Smooth muscle cell (in vitro differentiated cells): Measurements from ENCODE around the gene TP53RK. TPM values are rescaled to one million over a fixed set of nuclear protein-coding genes. Genes with fewer than 3 reads are reported as not detected.

ENCODE experiments used
- DNase-seq: peaks from one replicate; lab custom pipeline; 2025; ENCODE audit not compliant: unreplicated experiment; lab: John Stamatoyannopoulos, UW
- H2AFZ ChIP-seq: fragments of 200-600 bp; sonication (generic); 2 replicates; pipeline ENCODE4 v1.6.0; 2016; ENCODE audit warnings: antibody characterized with exemption, low read depth, mild to moderate bottlenecking
- H3F3A ChIP-seq: fragments of 200-600 bp; sonication (generic); 2 replicates; pipeline ENCODE4 v1.6.0; 2017; ENCODE audit warnings: antibody characterized with exemption, low read depth
- H3K27ac ChIP-seq: fragments of 200-600 bp; sonication (generic); 2 replicates; pipeline ENCODE4 v1.5.1; 2016; ENCODE audit warnings: low read depth, mild to moderate bottlenecking
- H3K27me3 ChIP-seq: fragments of 200-600 bp; sonication (generic); 2 replicates; pipeline ENCODE4 v1.6.1; 2016; ENCODE audit warnings: low read depth, mild to moderate bottlenecking
- H3K36me3 ChIP-seq: fragments of 200-600 bp; sonication (generic); 2 replicates; pipeline ENCODE4 v1.5.1; 2016; ENCODE audit warnings: low read depth
- H3K4me1 ChIP-seq: fragments of 200-600 bp; sonication (generic); 2 replicates; pipeline ENCODE4 v1.5.1; 2016; ENCODE audit warnings: low read depth
- H3K4me2 ChIP-seq: fragments of 200-600 bp; sonication (generic); 2 replicates; pipeline ENCODE4 v1.6.0; 2016; ENCODE audit warnings: mild to moderate bottlenecking
- H3K4me3 ChIP-seq: fragments of 200-600 bp; sonication (generic); 2 replicates; pipeline ENCODE4 v1.5.1; 2016; ENCODE audit warnings: mild to moderate bottlenecking
- H3K79me2 ChIP-seq: fragments of 200-600 bp; sonication (generic); 2 replicates; pipeline ENCODE4 v1.6.0; 2016; ENCODE audit warnings: low read depth, mild to moderate bottlenecking
- H3K9ac ChIP-seq: fragments of 200-600 bp; sonication (generic); 2 replicates; pipeline ENCODE4 v1.6.0; 2016; ENCODE audit warnings: low read depth
- H3K9me3 ChIP-seq: fragments of 200-600 bp; sonication (generic); replicated peaks from 2 replicates; pipeline ENCODE4 v1.5.1; 2016; ENCODE audit warnings: low read depth
- H4K20me1 ChIP-seq: fragments of 200-600 bp; sonication (generic); 2 replicates; pipeline ENCODE4 v1.6.0; 2016; ENCODE audit warnings: low read depth
- CTCF ChIP-seq: fragments of 200-600 bp; sonication (generic); IDR thresholded peaks from 2 replicates; pipeline ENCODE4 v1.5.1; 2017; ENCODE audit warnings: borderline replicate concordance, mild to moderate bottlenecking, antibody characterized with exemption; ENCODE audit not compliant: insufficient read depth, poor library complexity, severe bottlenecking
- WGBS: methylation state at CpG from one replicate; pipeline ENCODE4 v1.1.7; 2016; ENCODE audit warnings: low lambda C conversion rate; 5-methylcytosine and 5-hydroxymethylcytosine counted together
- polyA plus RNA-seq: library from polyadenylated mRNA; unstranded; fragments of >200 nt; fragmentation: Nextera tagmentation; extraction: Ambion mirVana; gene quantifications from 2 replicates; pipeline ENCODE4 v1.2.1, GENCODE V29; 2016
- total RNA-seq: library from RNA; depleted of rRNA; stranded (reverse); fragments of >200 nt; gene quantifications from 2 replicates; pipeline ENCODE4 v1.2.3, GENCODE V29; 2014

TP53RK gene
- total and polyA plus RNA-seq, 2 experiments from 2014 or later, result 26.5 to 30.9 TPM

GRCh38 chr20:46637427-46638133, 51.7 kb downstream of the TP53RK start:
- H3K4me3 ChIP-seq, result no peak overlapping the region
- no peak overlapping the region for H3K4me2 ChIP-seq
- H3F3A ChIP-seq, result no peaks in the 10 kb centered on the region
- H3K4me1 ChIP-seq, result peaks cover 2% of the 10 kb centered on the region
- no peaks in the 10 kb centered on the region for H4K20me1 ChIP-seq
- H3K27ac ChIP-seq, result no peak overlapping the region
- no peak for DNase-seq
- 90% methylated on average over 4 of the region's 4 CpGs for WGBS
- no peak overlapping the region for H3K9ac ChIP-seq
- no peaks in the 10 kb centered on the region for H3K36me3 ChIP-seq
- no peak for TF ChIP-seq CTCF
- no peaks in the 10 kb centered on the region for H3K79me2 ChIP-seq
- H2AFZ ChIP-seq, result no peak overlapping the region
- H3K9me3 ChIP-seq, result no peaks in the 10 kb centered on the region
- no peaks in the 10 kb centered on the region for H3K27me3 ChIP-seq

GRCh38 chr20:46637020-46637419, 52.2 kb downstream of the TP53RK start:
- Histone ChIP-seq H3K9me3 (no peaks in the 10 kb centered on the region), H3K4me1 (peaks cover 2% of the 10 kb centered on the region), H2AFZ (no peak overlapping the region), H3K9ac (no peak overlapping the region), H3K27ac (no peak overlapping the region), H3F3A (no peaks in the 10 kb centered on the region), H3K27me3 (no peaks in the 10 kb centered on the region), H3K4me3 (no peak overlapping the region), H3K79me2 (no peaks in the 10 kb centered on the region), H3K4me2 (no peak overlapping the region), H4K20me1 (no peaks in the 10 kb centered on the region), H3K36me3 (no peaks in the 10 kb centered on the region)
- WGBS, result 93% methylated on average over 11 of the region's 11 CpGs
- TF ChIP-seq CTCF, result no peak
- no peak for DNase-seq

GRCh38 chr20:46636514-46636913, 52.7 kb downstream of the TP53RK start:
- H4K20me1 ChIP-seq, result no peaks in the 10 kb centered on the region
- no peak overlapping the region for H3K27ac ChIP-seq
- DNase-seq, result no peak
- no peaks in the 10 kb centered on the region for H3K79me2 ChIP-seq
- no peak overlapping the region for H3K4me3 ChIP-seq
- H3K36me3 ChIP-seq, result no peaks in the 10 kb centered on the region
- WGBS, result 95% methylated on average over 4 of the region's 4 CpGs
- no peak overlapping the region for H3K9ac ChIP-seq
- H3K4me1 ChIP-seq, result peaks cover 3% of the 10 kb centered on the region
- H2AFZ ChIP-seq, result no peak overlapping the region
- H3F3A ChIP-seq, result no peaks in the 10 kb centered on the region
- H3K9me3 ChIP-seq, result no peaks in the 10 kb centered on the region
- no peaks in the 10 kb centered on the region for H3K27me3 ChIP-seq
- TF ChIP-seq CTCF, result no peak
- H3K4me2 ChIP-seq, result no peak overlapping the region
